H1 (cell line): Measurements from ENCODE around the gene EGFR. TPM values are rescaled to one million over a fixed set of nuclear protein-coding genes. Genes with fewer than 3 reads are reported as not detected.

ENCODE experiments used
- CTCF ChIA-PET: fragments of 300-600 bp; sonication (Branson Sonifier 250); formaldehyde crosslinking; loops from one replicate; lab custom pipeline; 2021; ENCODE audit not compliant: partially characterized antibody; lab: Charles Lee
- POLR2A ChIA-PET: fragments of 300-600 bp; sonication (Branson Sonifier 250); formaldehyde crosslinking; loops from one replicate; lab custom pipeline; 2021; ENCODE audit warnings: inconsistent platforms; ENCODE audit not compliant: partially characterized antibody; lab: Charles Lee
- DNase-seq, 2 experiments: peaks; one replicate each; pipeline versions ENCODE4 v3.0.0 to v3.0.0-alpha.2; 2010 to 2022; ENCODE audit warnings: low spot score in 2 of 2, low read depth in 1 of 2, mixed read lengths in 1 of 2
- FAIRE-seq: peaks from 2 replicates; lab custom pipeline; 2011; peaks lifted over from hg19 to GRCh38; lab: Jason Lieb, UNC
- H2AFZ ChIP-seq: 2 replicates; pipeline ENCODE4 v1.8.1; 2012; ENCODE audit warnings: low read length, inconsistent platforms
- H2AK5ac ChIP-seq: 2 replicates; pipeline ENCODE4 v1.6.1; 2013; ENCODE audit warnings: low read depth, low read length
- H2BK120ac ChIP-seq: replicated peaks from 2 replicates; pipeline ENCODE3; 2013; ENCODE audit warnings: low read depth, low read length, inconsistent platforms
- H2BK12ac ChIP-seq: 2 replicates; pipeline ENCODE4 v1.6.1; 2013; ENCODE audit warnings: low read depth, low read length
- H2BK15ac ChIP-seq: 2 replicates; pipeline ENCODE4 v1.6.1; 2013; ENCODE audit warnings: low read length
- H2BK20ac ChIP-seq: 2 replicates; pipeline ENCODE4 v1.6.1; 2013; ENCODE audit warnings: low read length
- H2BK5ac ChIP-seq: 2 replicates; pipeline ENCODE4 v1.6.1; 2013; ENCODE audit warnings: low read depth, low read length
- H3K14ac ChIP-seq: 2 replicates; pipeline ENCODE4 v1.6.1; 2013; ENCODE audit warnings: inconsistent platforms; ENCODE audit not compliant: insufficient read length
- H3K18ac ChIP-seq: 2 replicates; pipeline ENCODE4 v1.6.1; 2013; ENCODE audit warnings: low read length; ENCODE audit errors: extremely low read depth
- H3K23ac ChIP-seq: 2 replicates; pipeline ENCODE4 v1.6.1; 2013; ENCODE audit warnings: inconsistent platforms; ENCODE audit not compliant: insufficient read length
- H3K23me2 ChIP-seq: 2 replicates; pipeline ENCODE4 v1.6.1; 2013; ENCODE audit warnings: low read depth, low read length
- H3K27ac ChIP-seq: 2 replicates; pipeline ENCODE4 v1.6.1; 2011; ENCODE audit warnings: low read depth, low read length, inconsistent platforms
- H3K27me3 ChIP-seq, 4 experiments: replicated peaks in 1 of 4; 1 replicate in 1 of 4; 2 replicates in 3 of 4; pipeline versions ENCODE4 v1.6.1 to v1.8.1; 2011 to 2013; ENCODE audit warnings: low read length in 3 of 4, mild to moderate bottlenecking in 3 of 4, inconsistent platforms in 2 of 4, mixed read lengths in 2 of 4, moderate library complexity in 1 of 4; ENCODE audit not compliant: control insufficient read depth in 3 of 4, insufficient read depth in 3 of 4; ENCODE audit errors: extremely low read depth in 1 of 4
- H3K36me3 ChIP-seq, 4 experiments: 2 replicates each; pipeline versions ENCODE4 v1.6.1 to v1.8.1; 2011 to 2013; ENCODE audit warnings: mild to moderate bottlenecking in 4 of 4, low read length in 3 of 4, moderate library complexity in 2 of 4, control low read depth in 1 of 4, inconsistent platforms in 1 of 4; ENCODE audit not compliant: insufficient read depth in 4 of 4, control insufficient read depth in 2 of 4
- H3K4ac ChIP-seq: replicated peaks from 2 replicates; pipeline ENCODE3; 2013; ENCODE audit warnings: low read length, low read depth, mixed read lengths, inconsistent platforms; ENCODE audit not compliant: insufficient read length
- H3K4me1 ChIP-seq, 4 experiments: replicated peaks in 1 of 4; 1 replicate in 1 of 4; 2 replicates in 3 of 4; pipeline versions ENCODE4 v1.6.1 to v1.8.1; 2011 to 2013; ENCODE audit warnings: low read length in 3 of 4, inconsistent platforms in 2 of 4, mixed read lengths in 1 of 4; ENCODE audit not compliant: insufficient read depth in 4 of 4, control insufficient read depth in 3 of 4
- H3K4me2 ChIP-seq, 2 experiments: 2 replicates each; pipeline versions ENCODE4 v1.6.1 to v1.8.1; 2011 to 2013; ENCODE audit warnings: low read depth in 2 of 2, low read length in 2 of 2, control low read depth in 1 of 2, inconsistent platforms in 1 of 2, mild to moderate bottlenecking in 1 of 2; ENCODE audit not compliant: insufficient read depth in 1 of 2
- H3K4me3 ChIP-seq, 4 experiments: fragments of 200-600, 300-600 bp in 1 of 4; sonication (generic), shearing (Covaris generic), sonication (Bioruptor Twin) in 1 of 4; 2 replicates each; pipeline versions ENCODE4 v1.5.1 to v1.8.1; 2011 to 2016; ENCODE audit warnings: low read length in 4 of 4, low read depth in 3 of 4, control low read depth in 2 of 4, inconsistent platforms in 2 of 4, mild to moderate bottlenecking in 2 of 4, mixed read lengths in 1 of 4, moderate library complexity in 1 of 4; ENCODE audit not compliant: insufficient read depth in 2 of 4; ENCODE audit errors: extremely low read depth in 1 of 4
- H3K56ac ChIP-seq: replicated peaks from 2 replicates; pipeline ENCODE3; 2013; ENCODE audit warnings: low read depth, mild to moderate bottlenecking, mixed read lengths, low read length, inconsistent platforms; ENCODE audit not compliant: insufficient read length
- H3K79me1 ChIP-seq: 2 replicates; pipeline ENCODE4 v1.6.1; 2013; ENCODE audit warnings: low read depth, low read length, control low read depth
- H3K79me2 ChIP-seq, 2 experiments: 2 replicates each; pipeline versions ENCODE4 v1.6.1 to v1.8.1; 2012 to 2013; ENCODE audit warnings: low read length in 2 of 2, mild to moderate bottlenecking in 2 of 2, inconsistent platforms in 1 of 2; ENCODE audit not compliant: insufficient read depth in 2 of 2, control insufficient read depth in 1 of 2
- H3K9ac ChIP-seq, 4 experiments: replicated peaks in 1 of 4; 1 replicate in 1 of 4; 2 replicates in 3 of 4; pipeline versions ENCODE4 v1.6.1 to v1.8.1; 2011 to 2013; ENCODE audit warnings: low read depth in 3 of 4, low read length in 3 of 4, control low read depth in 2 of 4, mild to moderate bottlenecking in 2 of 4, moderate library complexity in 2 of 4, inconsistent platforms in 1 of 4; ENCODE audit errors: extremely low read depth in 1 of 4
- H3K9me3 ChIP-seq, 2 experiments: 2 replicates each; pipeline versions ENCODE4 v1.6.1 to v1.8.1; 2012 to 2013; ENCODE audit warnings: mild to moderate bottlenecking in 2 of 2, moderate library complexity in 2 of 2, control low read depth in 1 of 2, inconsistent platforms in 1 of 2, low read depth in 1 of 2, low read length in 1 of 2, mixed read lengths in 1 of 2; ENCODE audit not compliant: insufficient read depth in 2 of 2
- H4K20me1 ChIP-seq, 2 experiments: replicated peaks in 1 of 2; 2 replicates each; pipeline versions ENCODE3 to v1.8.1; 2011 to 2013; ENCODE audit warnings: inconsistent platforms in 2 of 2, low read length in 2 of 2, mild to moderate bottlenecking in 1 of 2; ENCODE audit not compliant: insufficient read depth in 2 of 2, control insufficient read depth in 1 of 2
- H4K5ac ChIP-seq: 2 replicates; pipeline ENCODE4 v1.6.1; 2013; ENCODE audit warnings: low read length, low read depth, mixed read lengths, inconsistent platforms; ENCODE audit not compliant: insufficient read length
- H4K8ac ChIP-seq: 2 replicates; pipeline ENCODE4 v1.8.0; 2013; ENCODE audit warnings: mild to moderate bottlenecking, moderate library complexity, low read length, inconsistent platforms; ENCODE audit not compliant: insufficient read depth; ENCODE audit errors: extremely low read depth
- H4K91ac ChIP-seq: replicated peaks from 2 replicates; pipeline ENCODE3; 2013; ENCODE audit warnings: low read length, mixed read lengths, inconsistent platforms; ENCODE audit not compliant: insufficient read length
- BRCA1 ChIP-seq: IDR thresholded peaks from 2 replicates; pipeline ENCODE4 v1.6.1; 2012; ENCODE audit warnings: low read depth, low read length, improper control_type of control experiment
- CHD1 ChIP-seq: IDR thresholded peaks from 2 replicates; pipeline ENCODE4 v1.6.1; 2012; ENCODE audit warnings: low read depth, low read length, improper control_type of control experiment
- JUND ChIP-seq: IDR thresholded peaks from 2 replicates; pipeline ENCODE4 v1.6.1; 2011; ENCODE audit warnings: mild to moderate bottlenecking, improper control_type of control experiment, low read length
- KDM1A ChIP-seq: fragments of 200-600, 300-600 bp; sonication (generic); IDR thresholded peaks from 2 replicates; pipeline ENCODE4 v1.7.1; 2016; ENCODE audit warnings: mild to moderate bottlenecking, low read length, borderline replicate concordance
- KDM4A ChIP-seq: IDR thresholded peaks from one replicate; pipeline ENCODE4 v1.7.1; 2012; ENCODE audit warnings: low read depth, mild to moderate bottlenecking, moderate library complexity, low read length, inconsistent platforms; ENCODE audit not compliant: severe bottlenecking
- NANOG ChIP-seq: IDR thresholded peaks from 2 replicates; pipeline ENCODE4 v1.6.1; 2011; ENCODE audit warnings: low read length, low read depth, mild to moderate bottlenecking, inconsistent platforms; ENCODE audit not compliant: insufficient read depth, poor library complexity, severe bottlenecking
- NRF1 ChIP-seq: IDR thresholded peaks from 2 replicates; pipeline ENCODE4 v1.6.1; 2011; ENCODE audit warnings: mild to moderate bottlenecking, low read depth, low read length, improper control_type of control experiment
- POLR2A ChIP-seq, 2 experiments: IDR thresholded peaks; 1 replicate in 1 of 2; 2 replicates in 1 of 2; pipeline ENCODE4 v1.6.1; 2011; ENCODE audit warnings: low read depth in 2 of 2, low read length in 2 of 2, mild to moderate bottlenecking in 2 of 2; ENCODE audit errors: control extremely low read depth in 1 of 2
- RNF2 ChIP-seq: fragments of 200-900, 300-1000 bp; sonication (generic); IDR thresholded peaks from 2 replicates; pipeline ENCODE4 v1.7.1; 2016; ENCODE audit warnings: borderline replicate concordance, low read depth, mild to moderate bottlenecking, antibody characterized with exemption, low read length; ENCODE audit not compliant: poor library complexity, severe bottlenecking; ENCODE audit errors: missing control alignments
- RXRA ChIP-seq: IDR thresholded peaks from 2 replicates; pipeline ENCODE4 v1.6.1; 2011; ENCODE audit warnings: low read depth, mild to moderate bottlenecking, low read length, moderate library complexity; ENCODE audit not compliant: insufficient read depth
- SP1 ChIP-seq: IDR thresholded peaks from 2 replicates; pipeline ENCODE4 v1.6.1; 2011; ENCODE audit warnings: low read depth, low read length
- WGBS, 2 experiments: shearing (Covaris generic) in 1 of 2; methylation state at CpG; one replicate each; pipeline versions ENCODE4 v1.1.6 to v1.1.7; 2013 to 2015; ENCODE audit warnings: low lambda C conversion rate in 2 of 2, mixed read lengths in 2 of 2, inconsistent platforms in 1 of 2, low coverage in 1 of 2, missing lambda C conversion rate in 1 of 2; ENCODE audit not compliant: insufficient replicate concordance in 2 of 2, insufficient coverage in 1 of 2, insufficient read length in 1 of 2; ENCODE audit errors: extremely low coverage in 1 of 2, missing lambda C conversion rate in 1 of 2; 5-methylcytosine and 5-hydroxymethylcytosine counted together
- polyA plus RNA-seq, 7 experiments: library from polyadenylated mRNA; depleted of rRNA in 3 of 7; stranded (reverse) in 5 of 7; unstranded in 2 of 7; fragments of >200 nt in 5 of 7; fragments of 200-250 nt in 2 of 7; gene quantifications; 1 replicate in 5 of 7; 2 replicates in 1 of 7; 4 replicates in 1 of 7; pipeline versions ENCODE4 v1.2.1 to v1.2.3, GENCODE V29; 2011 to 2013; ENCODE audit warnings: missing spikeins in 2 of 7, mixed read lengths in 2 of 7
- total RNA-seq: library from RNA; stranded (reverse); fragmentation: NEBNext Ultra II Directional; extraction: Animal tissue kit (Norgen Biotek cat#: 25700); gene quantifications from 2 replicates; pipeline ENCODE4 v1.2.1, GENCODE V29; 2021

Gene EGFR
- total and polyA plus RNA-seq, 2 of the 8 experiments (the other 6 are each of a cell fraction or from before 2014, with no cell fraction given) = 1.9 to 5.8 TPM

GRCh38 chr7:55019691-55020465 lies 1.1 kb downstream of the EGFR start:
- WGBS, 2 experiments = 6% methylated on average over 22 of the region's 78 CpGs; no CpG with 5 or more reads in 1 of the 2 experiments
- POLR2A ChIA-PET = interaction anchor here (1.0 kb wide), 1 partner anchor 189 kb away, joined by 3 read pairs; no protein-coding TSS in a partner anchor
- Histone ChIP-seq H3K9ac (peak overlapping the region in 2 of 4 experiments; percentile 1 to 50; a peak in 1 of 7 replicates), H3K4me2 (peak overlapping the region; percentile 74 to 90), H4K20me1 (no peaks in the 10 kb centered on the region), H4K91ac (no peak overlapping the region), H2BK20ac (no peak overlapping the region), H2AFZ (no peak overlapping the region; the same call in 1 of the 2 replicates), H3K18ac (0 out of 2 replicates have a peak overlapping the region, but pooled peaks have one; percentile 28), H3K4me1 (peaks cover 0 to 8% (median 3%) of the 10 kb centered on the region in 4 experiments; a peak in 4 of 7 replicates), H3K4me3 (peak overlapping the region; percentile 40 to 77 (median 53)), H3K79me2 (no peaks in the 10 kb centered on the region), H3K23me2 (peaks cover 9% of the 10 kb centered on the region; the same call in 1 of the 2 replicates), H2BK120ac (no peak overlapping the region), H3K9me3 (no peaks in the 10 kb centered on the region), H2AK5ac (no peak overlapping the region), H4K5ac (no peak overlapping the region), H2BK12ac (no peak overlapping the region), H3K27ac (no peak overlapping the region), H3K79me1 (no peaks in the 10 kb centered on the region), H2BK5ac (no peak overlapping the region), H3K23ac (no peak overlapping the region), H3K14ac (no peak overlapping the region), H3K56ac (no peak overlapping the region), H3K27me3 (peaks cover 16 to 56% (median 39%) of the 10 kb centered on the region in 4 experiments), H2BK15ac (no peak overlapping the region), H3K4ac (no peak overlapping the region), H4K8ac (peak overlapping the region; percentile 57), H3K36me3 (no peaks in the 10 kb centered on the region)
- FAIRE-seq = no peak
- CTCF ChIA-PET = interaction anchor here (0.7 to 2.1 kb wide), 3 partner anchors 121 to 235 kb away, joined by 3 to 12 read pairs (median 3); no protein-coding TSS in a partner anchor
- peak in 1 of 2 experiments; percentile 61 for DNase-seq
- TF ChIP-seq RNF2 (peak; percentile 31), KDM4A (peak; percentile 92), NANOG (no peak), NRF1 (no peak), KDM1A (no peak), SP1 (no peak), RXRA (no peak), POLR2A (IDR thresholded peaks at IDR 0.05; ENCODE audit: control extremely low read depth in 1 of 2, low read depth in 2 of 2, low read length in 2 of 2) (no peak), JUND (no peak), CHD1 (no peak), BRCA1 (no peak)
